Medulla oblongata (tissue), 1 donor: ENCODE measurements around the gene SLC46A1.
A peak's percentile ranks its signal among the peaks of the same experiment; 100 is the strongest.
"Not testable (repeated sequence)": the region's sequence is repeated elsewhere in the genome, so short reads cannot be mapped to it uniquely, and the experiment has no call there.

Experiments
- DNase-seq: peaks from one replicate; pipeline ENCODE4 v3.0.0-alpha.2; 2015; ENCODE audit errors: extremely low spot score

SLC46A1 gene

DNA sequence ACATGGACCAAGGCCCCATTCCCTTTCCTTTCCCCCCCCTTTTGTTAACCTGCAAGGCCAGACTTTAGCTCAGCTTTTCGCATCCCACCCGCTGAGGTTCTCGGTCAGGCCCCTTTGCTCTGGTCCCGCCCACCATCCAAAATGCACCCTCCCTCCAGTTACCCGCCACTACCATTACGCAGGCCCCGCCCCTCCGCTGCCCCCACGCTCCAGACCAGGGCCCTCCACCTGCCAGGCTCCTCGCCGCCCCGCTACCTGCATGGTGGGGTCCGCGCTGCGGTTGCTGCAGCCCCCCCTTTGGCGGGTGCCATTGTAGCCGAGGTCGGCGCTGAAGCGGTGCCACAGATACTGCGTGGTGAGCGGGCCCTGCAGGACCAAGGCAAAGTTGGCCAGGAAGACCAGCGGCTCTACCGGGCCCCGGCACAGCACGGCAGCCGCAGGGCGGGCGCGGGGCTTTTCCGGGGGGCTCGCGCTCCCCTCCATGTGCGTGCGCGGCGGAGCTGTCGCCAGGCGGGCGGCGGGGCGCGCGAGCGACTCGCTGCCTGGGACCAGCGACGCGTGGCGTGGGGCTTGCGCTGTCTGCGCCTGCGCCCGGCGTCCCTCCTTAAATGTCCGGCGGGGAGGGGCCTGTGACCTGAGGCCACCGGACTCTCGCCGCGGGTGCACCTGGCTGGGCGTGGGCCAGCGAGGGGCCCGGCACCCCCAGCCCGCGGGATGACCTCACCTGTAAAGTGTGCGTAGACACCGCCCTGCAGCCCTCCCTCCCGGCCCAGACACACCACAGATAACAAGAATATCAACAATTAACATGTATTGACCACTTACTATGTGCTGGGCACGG lies at the start of gene SLC46A1:
SLC46A1 (minus strand) TSS at position 581 of the 841 bp plus-strand sequence; CDS start at position 483, 98 bp downstream.
- DNase-seq: peak; percentile 53

DNA sequence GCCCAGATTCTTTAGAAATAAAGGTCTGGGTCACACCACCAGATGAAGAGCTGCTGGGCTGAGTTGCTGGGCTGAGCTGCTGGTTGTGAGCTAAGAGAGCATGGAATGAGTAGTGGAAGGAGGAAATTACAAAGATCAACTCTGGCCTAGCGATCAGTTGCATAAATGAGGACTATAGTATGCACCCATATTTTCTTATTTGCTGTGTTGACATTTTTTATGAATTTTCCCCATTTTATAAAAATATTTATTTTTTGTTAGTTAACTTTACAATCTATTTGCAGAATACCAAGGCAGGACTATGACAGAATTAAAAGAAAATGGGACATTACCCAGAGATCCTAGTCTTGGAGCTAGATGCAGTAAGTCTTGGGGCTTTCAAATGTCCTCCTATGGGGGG lies 43.8 kb upstream of the SLC46A1 start:
- DNase-seq: no peak

DNA sequence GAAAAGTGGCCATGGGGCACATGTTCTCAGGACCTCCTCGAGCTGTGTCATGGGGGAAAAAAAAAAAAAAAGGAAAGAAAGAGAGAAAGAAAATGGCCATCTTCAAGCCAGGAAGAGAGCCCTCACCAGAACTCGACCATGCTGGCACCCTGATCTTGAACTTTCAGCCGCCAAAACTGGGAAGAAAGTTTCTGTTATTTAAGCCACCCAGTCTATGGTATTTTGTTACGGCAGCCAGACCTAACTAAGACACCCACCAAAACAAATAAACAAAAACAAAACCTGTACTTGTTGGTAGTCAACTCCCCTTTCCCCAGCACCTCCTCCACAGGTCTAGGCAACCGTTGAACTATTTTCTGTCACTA lies 41.4 kb upstream of the SLC46A1 start:
- DNase-seq: no peak

DNA sequence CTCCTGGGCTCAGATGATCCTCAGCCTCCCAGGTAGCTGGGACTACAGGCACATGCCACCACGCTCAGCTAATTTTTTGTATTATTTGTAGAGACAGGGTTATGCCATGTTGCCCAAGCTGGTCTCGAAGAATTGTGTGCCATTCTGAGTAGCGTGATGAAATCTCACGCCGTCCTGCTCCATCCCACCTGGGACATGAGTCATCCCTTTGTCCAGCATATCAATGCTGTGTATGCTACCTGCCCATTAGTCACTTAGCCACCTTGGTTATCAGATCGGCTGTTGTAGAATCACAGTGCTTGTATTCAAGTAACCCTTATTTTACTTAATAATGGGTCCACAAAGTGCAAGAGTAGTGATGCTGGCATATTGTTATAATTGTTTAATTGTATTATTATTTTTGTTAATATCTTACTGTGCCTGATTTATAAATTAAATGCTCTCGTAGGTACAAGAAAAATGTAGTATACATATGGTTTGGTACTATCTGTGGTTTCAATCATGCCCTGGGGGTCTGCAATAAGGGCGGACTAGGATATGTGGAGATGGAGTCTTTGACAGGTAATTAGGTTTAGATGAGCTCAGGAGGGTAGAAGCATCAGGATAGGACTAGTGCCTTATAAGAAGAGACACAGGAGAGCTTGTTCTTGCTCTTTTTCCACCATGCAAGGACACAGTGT lies 40.8 kb upstream of the SLC46A1 start:
- DNase-seq: no peak

DNA sequence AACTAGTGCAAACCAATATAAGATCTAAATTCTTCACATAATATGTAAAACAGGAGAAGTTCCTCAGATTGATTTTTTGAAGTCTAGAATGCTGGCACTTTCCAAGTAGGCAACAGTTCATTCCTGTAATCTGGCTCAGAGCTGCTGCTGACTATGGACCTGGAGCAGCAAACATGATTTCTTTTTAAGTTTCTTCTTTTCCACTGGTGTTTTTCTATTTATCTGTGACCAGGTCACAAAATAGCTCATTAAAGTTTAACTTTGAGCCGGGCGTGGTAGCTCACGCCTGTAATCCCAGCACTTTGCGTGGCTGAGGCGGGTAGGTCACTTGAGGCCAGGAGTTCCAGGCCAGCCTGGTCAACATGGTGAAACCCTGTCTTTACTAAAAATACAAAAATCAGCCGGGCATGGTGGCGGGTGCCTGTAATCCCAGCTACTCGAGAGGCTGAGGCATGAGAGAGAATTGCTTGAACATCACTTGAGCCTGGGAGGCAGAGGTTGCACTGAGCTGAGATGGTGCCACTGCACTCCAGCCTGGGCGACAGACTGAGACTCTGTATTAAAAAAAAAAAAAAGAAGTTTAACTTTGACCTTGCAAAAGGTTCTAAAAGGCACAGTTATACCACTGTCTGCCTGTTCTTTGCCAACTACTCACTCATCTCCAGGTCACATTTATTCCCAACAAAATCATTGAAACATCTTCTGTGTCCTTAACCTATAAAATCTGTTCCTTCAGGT lies 38.1 kb upstream of the SLC46A1 start:
- no peak for DNase-seq

DNA sequence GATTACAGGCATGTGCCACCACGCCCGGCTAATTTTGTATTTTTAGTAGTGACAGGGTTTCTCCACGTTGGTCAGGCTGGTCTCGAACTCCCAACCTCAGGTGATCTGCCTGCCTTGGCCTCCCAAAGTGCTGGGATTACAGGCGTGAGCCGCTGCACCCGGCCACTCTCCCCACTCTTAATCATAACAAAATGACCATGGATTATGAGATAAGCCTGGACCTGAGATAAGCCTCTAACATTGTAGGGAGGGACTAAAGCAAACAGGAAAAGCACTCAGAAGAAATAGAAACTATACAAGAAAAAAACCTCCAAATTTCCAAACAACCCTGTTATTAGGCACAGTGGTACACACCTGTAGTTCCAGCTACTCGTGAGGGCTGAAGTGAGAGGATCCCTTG lies 28.3 kb upstream of the SLC46A1 start:
- DNase-seq: not testable (repeated sequence)

DNA sequence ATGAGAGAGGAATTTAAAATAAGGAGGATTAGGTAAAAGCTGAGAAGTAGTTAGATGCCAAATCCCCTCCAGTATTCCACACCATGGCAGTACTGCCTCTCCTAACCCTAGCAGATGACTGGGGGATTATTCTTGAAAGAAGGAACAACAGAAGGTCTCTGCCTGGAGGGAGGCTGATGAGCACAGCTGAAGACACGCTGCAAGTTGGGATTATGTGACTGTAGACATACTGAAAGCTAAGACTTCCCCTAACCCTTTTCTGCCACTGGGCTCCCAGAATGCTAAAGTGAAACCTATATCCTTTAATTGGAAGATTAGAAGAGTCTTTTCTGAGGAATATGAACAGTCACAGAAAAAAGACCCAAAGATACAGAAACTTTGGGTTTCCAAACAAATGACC lies 27.7 kb upstream of the SLC46A1 start:
- no peak for DNase-seq

DNA sequence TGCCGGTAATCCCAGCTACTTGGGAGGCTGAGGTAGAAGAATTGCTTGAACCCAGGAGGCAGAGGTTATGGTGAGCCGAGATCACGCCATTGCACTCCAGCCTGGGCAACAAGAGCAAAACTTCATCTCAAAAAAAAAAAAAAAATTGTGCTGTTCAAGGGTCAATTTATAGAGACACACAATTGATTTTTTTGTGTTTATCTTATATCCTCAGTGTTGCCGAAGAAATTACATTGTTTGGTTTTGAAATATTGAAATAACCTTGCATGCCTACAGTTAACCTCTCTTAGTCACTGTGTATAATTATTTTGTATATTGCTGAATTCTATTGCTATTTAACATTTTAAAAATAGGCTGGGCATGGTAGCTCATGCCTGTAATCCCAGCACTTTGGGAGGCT lies 22.0 kb upstream of the SLC46A1 start:
- DNase-seq: not testable (repeated sequence)

DNA sequence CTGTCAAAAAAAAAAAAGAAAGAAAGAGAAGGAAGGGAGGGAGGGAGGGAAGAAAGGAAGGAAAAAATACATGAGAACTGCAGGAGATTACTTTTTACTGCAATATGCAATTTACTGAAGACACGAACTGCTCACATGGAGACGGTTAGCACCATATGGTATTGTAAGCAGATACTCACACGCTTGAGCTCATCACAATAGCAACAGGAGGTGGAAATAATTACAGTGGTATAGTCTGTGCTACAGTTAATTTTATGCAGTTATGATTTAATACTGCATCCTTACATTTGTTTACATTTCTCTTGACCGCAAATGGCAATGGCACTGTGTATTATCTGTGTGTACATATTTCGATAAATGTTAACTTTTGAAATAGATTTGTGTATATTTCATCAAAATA lies 21.4 kb upstream of the SLC46A1 start:
- DNase-seq: no peak

DNA sequence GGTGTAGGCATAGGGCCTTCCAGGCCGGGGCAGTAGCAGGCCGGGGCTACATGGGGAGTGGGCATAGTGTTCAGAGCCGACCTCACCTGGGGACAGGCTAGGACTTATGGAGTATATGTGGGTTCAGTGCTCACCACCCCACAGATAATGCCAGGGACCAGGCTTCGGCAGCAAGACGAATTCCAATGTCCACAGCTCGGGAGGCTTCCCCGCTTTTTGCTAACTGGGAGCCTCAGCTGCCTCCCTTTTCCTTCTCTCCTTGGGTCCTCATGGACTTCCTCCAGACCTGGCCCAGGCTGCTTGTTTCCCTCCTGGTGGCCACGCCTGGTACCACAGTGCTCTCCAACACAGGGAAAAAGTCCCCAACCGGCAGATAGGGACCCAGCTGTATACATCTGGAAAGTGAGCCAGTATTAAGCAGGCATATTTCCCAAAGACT lies 20.1 kb upstream of the SLC46A1 start:
- DNase-seq: no peak

DNA sequence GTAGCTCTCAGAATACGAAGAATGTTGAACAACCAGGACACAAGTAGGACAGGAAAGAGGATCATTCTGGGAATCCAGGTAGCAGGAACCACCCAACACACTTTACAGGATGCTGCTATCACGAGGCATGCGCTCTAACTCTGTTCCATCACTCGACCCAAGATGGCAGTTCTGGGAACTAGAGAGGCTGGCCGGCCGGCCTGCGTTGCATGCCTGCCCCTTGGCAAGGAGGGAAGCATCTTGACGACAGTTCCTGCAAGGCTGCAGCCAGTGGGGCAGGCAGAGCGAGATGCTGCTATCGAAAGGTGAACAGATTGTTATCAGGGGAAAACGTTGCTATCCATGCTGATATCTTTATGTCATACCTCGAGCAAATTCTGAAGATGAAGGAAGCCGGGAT lies 19.2 kb upstream of the SLC46A1 start:
- no peak for DNase-seq

DNA sequence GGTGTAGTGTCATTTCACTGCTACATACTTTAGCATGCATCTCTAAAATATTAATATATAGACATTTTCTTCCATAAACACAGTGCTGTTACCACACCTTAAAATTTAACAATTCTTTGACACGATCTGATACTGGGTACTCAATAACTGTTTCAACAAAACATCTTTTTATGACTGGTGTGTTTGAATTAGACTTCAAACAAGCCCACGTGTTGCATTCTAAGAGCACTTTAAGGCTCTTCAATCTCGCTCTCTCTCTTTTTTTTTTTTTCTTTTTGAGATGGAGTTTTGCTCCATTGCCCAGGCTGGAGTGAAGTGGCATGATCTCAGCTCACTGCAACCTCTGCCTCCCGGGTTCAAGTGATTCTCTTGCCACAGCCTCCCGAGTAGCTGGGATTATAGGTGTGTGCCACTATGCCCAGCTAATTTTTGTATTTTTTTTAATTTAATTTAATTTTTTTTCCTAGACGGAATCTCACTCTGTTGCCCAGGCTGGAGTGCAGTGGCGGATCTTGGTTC lies 15.8 kb upstream of the SLC46A1 start:
- no peak for DNase-seq

DNA sequence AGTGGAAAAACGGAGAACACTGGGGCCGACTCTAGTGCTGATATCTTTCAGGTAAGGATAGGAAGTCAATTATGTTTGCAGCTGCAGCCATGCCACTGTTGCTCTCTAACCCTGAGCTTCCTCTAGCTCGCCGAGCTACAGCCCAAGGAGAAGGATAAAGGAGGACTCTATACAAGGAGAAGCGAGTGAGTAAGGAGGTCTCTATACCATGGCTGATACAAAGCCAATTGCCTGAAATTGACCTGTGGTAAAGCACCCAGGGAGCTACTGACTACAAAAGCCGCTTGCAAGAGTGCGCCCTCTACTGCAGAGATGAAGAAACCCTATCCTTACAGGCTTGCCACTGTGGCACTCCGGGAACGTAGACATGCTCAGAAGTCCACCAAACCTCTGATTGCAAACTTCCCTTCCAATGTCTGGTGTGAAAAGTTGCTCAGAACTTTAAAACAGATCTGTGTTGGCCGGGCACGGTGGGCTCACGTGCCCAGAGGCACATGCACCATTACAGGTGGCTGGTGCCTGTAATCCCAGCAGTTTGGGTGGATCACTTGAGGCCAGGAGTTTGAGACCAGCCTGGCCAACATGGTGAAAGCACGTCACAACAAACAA lies 10.8 kb upstream of the SLC46A1 start:
- peak; percentile 74 for DNase-seq

DNA sequence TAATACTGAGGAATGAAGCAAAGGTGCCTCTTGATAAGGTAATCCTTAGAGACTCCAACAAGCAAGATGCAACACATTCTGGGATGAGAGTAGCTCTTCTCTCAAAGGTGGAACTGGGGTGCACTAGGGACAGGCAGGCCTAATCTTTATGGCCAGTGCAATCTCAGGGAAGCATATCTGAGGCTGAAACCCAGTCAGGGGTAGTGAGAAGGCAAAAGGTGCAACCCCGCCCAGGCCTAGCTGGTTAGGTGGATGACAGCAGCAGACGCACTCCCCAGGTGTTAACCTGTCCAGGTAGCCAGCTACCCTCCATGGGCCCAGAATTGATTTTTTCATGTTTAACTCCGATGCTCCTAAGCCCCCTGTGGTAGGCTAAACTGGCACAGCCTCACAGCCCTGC lies 9.9 kb upstream of the SLC46A1 start:
- DNase-seq: no peak

DNA sequence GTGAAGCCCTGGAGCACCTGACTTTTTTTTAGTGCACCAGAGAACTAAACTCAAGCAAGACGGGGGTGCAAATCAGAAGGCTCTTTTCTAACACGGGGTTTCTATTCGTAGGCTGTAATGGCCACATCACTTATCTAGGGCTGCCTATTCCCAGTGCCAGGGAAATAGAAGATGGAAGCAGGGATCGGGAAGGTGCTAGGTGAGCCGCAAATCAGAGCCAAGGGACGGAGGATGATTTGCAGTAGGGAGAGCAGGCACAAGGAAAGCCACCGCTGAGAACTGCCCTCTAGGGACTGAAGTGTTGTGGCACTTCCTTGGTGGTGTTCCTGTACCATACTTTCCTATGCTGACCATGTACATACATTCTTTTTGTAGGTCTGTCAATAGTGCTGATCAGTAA lies 7.8 kb upstream of the SLC46A1 start:
- no peak for DNase-seq

DNA sequence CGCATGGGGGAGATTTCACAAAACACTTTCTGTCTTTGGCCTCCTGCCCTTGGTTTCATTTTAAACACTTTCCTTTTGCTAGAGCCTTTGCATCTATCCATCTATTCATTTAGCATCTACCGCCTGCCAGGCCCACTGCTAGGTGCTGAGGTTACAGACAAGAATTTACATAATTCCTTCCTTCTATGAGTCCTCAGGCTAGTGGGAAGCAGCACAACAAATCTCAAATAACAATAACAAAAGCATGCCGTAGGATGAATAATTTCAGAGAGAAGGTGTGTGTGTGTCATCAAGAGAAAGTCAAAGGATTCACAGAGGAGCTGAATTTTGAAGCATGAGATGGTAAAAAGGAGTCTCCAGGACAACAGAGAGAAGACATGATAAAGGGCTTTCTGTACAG lies 6.1 kb upstream of the SLC46A1 start:
- no peak for DNase-seq

DNA sequence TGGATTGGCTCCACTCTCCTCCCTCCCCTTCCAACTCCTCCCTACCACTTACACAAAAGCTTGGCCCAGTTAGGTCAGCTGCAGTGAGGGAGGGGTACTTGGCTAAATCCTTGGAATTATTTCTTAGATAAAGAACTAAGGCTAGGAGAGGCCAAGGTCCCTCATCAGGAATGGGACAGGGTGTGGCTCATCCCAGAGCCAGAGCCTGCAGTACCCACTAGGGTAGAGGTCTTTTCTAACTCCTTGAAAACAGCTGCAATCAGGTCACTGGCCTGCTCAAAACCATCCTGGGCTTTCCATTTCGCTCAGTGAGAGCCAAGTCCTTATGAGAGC lies 1.9 kb upstream of the SLC46A1 start:
- DNase-seq: no peak

DNA sequence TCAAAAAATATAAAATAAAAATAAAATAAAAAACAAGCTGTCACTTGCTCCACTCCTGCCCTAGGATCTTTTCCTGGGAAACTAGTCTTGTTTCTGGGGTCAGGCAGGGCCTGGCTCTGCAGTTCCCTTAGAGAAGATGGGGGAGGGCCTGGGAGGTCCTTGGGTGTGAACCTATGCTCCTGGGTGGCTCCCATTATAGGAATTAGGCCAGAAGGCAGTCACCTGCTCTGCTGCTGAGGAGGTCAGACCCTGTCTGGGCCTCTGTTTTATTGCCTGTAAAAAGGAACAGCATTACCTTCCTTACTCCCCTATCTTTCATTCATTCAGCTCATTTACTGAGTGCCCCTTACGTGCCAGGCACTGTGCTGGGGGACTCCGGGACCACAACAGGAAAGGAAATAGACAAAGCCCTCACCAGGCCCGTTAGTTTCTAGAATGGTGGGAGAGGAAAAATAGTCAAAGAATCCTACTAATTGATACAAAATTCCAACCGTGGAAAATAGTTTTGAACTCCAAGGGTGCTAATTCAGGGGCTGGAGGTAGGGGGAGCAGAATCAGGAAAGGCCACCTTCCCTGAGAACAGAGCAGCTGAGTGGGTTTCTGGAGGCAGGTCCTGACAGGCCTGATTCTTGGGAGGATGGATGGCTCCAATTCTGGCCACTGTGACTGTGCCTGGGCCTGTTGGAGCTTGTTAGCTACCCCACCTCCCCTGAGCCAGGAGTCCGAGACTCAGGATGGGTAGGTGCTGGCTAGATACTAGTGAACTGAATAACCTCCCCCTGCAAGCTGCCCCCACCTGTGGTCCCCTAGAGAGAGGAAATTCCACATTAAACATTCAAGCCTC lies 1.3 kb upstream of the SLC46A1 start:
- no peak for DNase-seq

DNA sequence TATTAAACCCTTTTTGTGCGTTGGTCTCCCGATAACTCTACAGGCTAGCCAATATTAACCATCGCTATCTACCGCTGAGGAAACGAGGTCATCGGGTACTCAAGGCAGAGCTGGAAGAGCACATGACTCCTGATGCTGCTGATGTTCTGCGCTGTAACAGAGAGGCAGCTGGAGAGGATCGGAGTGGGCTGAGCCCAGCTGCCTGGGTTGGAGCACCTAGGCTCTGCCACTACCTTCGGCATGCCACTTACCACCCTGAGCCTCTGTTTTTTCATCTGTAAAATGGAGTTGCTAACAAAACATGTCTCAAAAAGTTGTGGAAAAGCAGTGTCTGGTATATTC lies 432 bp upstream of the SLC46A1 start:
- DNase-seq: peak; percentile 20

DNA sequence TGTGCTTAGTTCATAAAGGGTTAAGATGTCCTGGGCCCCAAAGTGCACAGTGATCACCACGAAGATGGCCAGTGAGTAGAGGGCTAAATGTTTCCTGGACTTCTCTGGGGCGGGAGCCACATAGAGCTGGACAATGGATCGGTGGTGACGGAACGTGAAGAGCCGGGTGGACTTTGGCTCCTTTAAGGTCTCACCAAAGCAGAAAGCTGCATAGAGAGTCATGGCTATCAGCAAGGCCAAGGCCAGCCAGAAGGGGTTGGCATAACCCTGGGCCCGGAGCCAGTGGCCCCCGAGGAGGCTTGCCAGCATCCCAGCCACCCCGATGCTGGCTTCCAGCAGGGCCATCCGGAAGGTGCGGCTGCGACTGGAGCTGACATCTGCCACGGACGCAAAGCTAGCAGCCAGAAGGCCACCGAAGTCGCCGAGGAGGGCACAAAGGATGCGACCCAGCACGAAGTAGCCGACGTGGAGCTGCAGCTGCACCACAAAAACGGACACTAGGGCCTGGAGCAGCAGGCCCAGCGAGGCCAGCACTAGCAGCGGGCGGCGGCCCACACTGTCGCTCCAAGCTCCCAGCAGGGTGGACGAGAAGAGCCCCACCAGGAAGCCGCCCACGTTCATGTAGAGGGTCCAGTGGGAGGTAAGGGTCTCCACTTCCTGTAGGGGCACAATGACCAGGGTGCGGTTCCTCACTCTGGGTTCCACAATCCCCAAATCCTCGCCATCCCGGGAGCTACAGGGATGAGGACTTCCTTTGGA lies 1.0 kb downstream of the SLC46A1 start:
- peak; percentile 15 for DNase-seq

DNA sequence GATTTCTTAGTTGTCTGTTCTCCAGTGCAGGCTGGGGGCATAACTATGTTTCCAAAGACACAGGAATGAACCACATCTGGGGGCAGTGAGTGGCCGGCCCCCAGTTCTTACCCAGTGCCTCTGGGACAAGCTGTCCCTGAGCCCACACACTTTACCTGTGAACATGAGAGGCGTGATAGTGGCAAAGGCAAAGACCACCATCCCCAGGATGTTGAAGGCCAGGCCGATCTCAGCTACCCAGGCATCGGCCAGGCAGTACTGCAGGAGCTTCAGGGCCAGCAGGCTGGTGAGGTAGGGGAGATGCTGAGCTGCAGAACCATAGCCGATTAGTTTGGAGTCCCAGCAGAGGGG lies 1.6 kb downstream of the SLC46A1 start:
- DNase-seq: no peak
